HUDEP-2 (cell line): ENCODE data around the gene ACTR1B.
"Not testable (repeated sequence)": the region's sequence is repeated elsewhere in the genome, so short reads cannot be mapped to it uniquely, and the experiment has no call there.

Experiments
- DNase-seq, 76 experiments: peaks; one replicate each; lab custom pipeline; 2025; ENCODE audit not compliant: unreplicated experiment in 76 of 76; lab: John Stamatoyannopoulos, UW

The ACTR1B gene

DNA sequence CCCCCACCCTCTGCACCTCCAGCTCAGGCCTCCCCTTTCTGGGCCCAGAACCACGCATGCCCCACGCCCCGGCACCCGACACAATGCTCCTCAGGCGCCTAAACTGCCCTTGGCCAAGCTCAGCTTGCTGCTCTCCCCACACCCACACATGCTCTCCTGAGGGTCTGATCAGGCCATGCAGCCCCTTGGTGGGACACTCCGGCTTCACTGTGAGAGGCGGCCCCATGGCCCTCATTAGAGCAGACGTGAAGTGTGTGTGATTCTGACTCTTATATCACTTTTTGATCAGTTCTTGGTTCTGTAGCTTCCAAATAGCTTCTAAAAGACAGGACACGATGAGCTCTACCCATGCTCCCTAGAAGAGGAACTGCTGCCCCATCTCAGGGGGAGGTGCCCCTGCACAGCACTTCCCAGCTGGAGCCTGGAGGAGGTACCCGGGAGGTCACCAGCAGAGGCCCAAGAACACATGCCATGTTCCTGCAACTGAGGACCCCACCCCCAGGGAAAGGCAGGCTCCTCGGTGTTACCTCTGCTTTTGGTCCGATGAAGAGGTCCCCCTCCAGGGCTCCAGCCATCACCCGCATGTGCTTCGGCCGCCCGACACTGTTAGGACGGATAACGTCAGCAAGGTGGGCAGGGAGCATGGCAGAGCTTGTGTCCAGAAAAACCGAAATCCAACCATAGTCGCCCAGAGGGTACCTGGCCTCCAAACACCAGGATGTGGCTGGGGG is 3.6 kb downstream of the ACTR1B start:
- DNase-seq: no peak

DNA sequence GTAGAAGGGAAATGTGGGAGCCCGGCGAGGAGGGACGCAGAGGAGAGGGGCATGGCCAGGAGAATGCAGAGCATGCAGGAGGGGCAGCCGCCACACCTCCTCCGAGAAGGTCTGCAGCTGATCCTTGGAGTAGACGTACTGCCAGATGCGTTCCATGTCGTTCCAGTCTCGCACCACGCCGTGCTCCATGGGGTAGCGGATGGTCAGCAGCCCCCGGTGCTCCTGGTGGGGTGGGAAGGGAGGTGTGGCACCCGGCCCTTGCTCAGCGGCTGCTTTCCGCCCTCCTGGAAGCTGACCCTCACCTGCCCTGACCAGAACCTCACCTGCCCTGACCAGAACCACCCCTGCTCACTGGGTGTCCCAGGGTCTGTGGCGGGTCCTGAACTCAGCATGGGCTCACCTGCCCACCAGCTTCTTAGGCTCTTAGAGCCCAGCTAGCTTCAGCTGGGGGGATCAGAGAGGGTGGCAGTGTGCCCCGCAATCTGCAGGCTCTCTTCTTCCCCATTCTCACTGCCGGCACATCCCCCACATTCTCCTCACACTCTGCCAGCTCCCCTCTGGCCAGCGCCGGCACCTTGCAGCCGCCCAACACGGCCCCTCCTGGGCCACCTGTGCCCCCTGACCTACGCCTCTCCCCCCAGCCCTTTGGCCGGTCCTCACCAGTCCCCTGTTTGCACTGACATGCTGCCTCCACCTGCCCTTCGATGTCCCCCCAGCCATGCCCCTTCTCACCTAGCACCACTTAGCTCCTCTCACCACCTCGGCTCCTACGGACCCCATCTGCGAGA is 4.4 kb downstream of the ACTR1B start:
- no peak for DNase-seq

DNA sequence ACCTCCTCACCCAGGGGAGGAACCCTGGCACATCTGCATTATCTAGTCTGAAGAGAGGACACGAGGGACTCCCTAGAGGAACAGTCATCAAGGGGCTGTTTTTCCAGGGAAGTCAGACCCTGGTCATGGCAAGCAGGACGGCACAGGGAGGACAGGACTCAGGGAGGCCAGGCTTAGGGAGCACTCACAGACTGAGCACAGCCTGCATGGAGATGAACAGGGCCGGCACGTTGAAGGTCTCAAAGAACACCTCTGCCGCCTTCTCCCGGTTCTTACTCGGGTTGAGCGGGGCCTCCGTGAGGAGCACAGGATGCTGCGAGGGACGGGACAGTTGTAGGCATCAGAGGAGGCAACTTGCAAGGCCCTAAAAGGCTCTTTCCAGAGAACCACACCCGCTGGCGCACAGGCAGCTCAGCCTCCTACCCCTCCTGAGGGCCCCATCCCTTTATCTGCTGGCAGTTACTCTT is 5.1 kb downstream of the ACTR1B start:
- peak in 4 of 76 experiments; percentile 5 to 22 (median 10) for DNase-seq

DNA sequence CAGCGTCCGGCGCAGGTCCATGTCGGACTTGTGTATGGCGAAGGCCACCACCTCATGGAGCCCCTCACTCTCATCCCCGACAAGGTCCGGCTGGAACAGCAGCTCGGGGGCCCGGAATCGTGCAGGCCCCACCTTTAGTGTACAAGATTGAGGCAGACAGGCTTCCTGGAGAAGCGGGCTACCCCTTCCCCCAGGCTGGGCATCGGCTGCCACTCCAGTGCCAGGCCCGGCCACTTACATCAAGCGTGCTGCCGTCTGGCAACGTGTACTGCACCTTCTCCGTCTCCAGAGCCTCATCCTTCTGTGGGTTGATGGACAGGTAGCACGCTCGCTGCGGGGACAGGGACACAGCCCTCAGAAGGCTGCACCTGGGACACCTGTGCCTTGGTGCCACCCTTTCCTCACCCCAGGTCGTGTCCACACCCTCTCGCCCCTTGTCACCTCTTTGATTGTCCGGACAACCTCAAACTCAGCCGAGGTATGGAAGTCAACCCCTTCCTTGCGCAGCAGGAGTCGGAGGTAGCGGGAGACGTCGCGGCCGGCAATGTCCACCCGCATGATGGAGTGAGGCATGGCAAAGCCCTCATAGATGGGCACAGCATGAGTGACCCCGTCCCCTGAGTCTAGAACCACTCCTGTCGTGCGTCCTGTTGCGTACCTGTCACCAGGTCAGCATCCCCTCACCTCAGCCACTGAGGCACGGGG is 5.7 kb downstream of the ACTR1B start:
- DNase-seq: no peak

DNA sequence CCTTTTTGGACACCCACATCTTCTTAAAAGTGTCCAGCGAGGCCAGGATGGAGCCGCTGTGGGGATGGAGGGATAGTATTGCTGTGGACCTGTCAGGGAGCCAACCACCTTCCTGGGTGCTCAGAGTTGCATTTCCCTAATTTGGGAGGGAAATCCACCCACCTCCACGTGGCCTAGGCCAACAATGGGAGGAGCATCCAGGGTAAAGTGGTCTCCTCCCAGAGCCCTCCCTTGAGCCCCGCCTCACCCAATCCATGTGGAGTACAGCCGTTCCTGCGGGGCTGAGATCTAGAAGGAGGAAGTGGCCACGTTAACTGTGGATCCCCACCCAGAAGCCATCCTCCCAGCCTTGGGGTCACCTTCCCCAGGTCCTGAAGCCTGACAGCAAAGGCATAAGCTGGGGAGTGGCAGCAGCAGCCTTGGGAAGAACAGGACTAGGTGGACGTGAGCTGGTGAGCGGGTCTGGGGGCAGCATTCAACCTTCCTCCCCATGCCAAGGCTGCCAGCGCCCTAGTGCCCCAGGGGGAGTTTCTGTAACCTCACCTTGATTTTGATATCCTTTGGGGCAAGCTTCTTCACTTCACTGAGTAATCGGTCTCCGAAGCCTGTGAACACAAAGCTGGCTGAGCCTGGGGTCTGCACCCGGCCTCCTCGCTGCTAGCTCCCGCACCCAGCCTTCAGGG is 6.8 kb downstream of the ACTR1B start:
- no peak for DNase-seq

DNA sequence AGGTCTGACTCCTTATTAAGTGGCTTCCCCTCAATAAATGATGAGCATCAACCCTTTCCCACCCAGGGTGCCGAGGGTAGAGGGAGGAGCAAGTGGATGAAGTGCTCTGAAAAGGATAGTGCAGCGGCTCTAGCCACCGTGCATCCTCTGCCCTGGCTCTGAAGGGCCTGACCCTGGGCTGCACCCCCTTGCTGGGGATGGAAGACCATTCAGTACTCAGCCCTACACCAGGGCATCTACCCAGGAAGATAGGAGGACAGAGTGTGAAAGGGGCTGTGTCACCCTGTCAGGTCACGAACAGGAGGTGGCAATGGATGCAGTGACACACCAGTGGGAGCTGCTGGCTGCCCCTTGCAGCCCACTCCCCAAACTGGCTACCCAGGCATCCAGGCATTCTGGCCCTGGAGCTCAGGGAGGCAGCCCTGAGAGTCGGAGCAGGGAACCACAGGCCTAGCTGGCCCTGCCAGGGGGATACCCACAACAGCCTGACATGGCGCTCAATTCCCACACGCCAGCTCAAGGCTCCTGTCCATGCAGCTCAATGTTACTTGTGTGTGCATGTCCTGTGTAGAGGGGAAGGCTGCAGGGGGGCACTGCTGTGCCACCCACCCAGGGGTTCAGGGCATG is 7.6 kb downstream of the ACTR1B start:
- DNase-seq: no peak

DNA sequence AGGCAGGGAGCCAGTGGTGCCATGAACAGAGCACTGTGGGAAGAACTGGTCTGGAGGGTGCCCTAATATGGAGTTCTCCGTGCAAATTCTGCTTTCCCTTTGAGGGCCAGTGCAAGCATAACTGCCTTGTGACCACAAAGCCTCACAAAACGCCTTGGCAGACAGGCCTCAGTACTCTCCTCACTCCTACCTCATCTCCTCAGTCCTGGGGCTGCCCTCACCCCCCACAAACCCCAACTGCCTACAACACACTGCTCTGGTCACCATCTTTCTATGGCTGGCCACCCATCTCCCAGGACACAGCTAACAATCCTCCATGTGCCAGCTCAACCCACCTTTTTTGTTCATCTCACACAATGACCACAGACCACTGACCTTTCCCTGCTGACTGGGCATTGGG is 9.1 kb downstream of the ACTR1B start:
- no peak for DNase-seq

DNA sequence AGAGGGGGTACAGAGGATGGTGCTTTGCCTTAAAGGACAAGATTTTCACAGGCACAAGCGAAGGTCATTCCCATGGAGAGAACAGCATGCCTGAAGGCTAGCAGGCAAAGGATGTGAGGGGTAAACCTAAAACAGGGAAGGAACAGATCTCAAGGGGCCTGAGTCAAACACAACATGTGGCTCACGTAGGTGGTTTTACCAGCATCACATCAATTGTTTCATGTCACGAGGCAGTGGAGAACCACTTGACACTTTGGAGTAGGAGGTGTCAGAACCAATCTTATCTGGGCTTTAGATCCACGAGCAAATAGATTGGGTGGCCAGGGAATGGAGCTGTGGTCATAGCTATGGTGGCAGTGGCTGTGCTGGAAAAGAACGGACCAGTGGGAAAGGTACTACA is 9.5 kb downstream of the ACTR1B start:
- no peak for DNase-seq

DNA sequence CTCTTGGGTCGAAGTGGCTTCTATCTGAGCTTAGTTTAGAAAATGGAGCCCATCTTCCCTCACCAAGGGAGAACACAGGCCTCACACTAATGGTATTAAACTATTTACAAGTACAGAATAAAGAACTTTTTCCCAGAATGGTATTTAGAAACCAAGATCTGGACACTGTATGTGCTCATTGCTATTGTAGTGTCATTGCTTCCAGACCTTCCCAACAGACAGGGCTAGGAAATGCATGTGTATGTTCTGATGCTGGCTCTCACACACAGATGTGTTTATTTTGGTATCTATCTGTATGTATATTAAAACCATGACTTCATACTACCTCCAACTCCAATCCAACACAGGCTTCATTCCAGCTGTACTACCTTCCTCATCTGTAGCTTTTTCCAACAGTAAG is 10.0 kb downstream of the ACTR1B start:
- DNase-seq: no peak

DNA sequence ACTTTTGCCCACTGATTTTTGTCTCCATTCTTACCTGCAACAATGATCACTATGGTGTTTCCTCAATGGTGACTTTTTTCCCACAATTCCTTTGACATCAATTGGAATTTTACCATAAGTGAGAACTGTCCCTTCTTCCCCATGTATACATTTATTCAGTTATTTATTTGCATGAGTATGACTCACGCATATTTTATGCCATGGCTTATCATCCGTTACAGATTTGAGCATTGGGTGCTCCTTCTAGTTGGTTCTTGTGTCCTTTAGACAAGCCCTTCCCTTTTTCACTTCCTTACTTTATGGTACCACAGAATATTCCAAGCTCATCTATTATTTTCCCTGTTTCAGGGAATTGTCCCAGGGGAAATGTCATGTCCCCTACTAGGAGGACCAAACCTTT is 10.4 kb downstream of the ACTR1B start:
- DNase-seq: no peak

DNA sequence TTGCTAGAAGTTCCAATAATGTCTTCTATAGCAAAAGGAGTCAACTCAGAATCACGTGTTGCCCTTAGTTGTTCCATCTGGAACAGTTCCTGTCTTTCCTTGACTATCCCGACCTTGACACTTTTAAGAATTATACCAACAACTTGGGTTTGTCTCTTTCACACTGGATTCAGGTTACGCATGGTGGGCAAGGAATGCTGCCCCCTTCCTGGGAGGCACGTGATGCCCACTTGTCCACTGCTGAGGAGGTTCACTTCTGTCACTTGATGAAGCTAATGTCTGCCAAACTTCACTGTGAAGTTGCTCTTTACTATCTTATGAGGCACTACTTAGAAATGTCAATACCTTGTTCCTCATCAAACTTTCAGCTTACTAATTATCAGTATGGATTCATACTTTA is 12.7 kb downstream of the ACTR1B start:
- DNase-seq: no peak

DNA sequence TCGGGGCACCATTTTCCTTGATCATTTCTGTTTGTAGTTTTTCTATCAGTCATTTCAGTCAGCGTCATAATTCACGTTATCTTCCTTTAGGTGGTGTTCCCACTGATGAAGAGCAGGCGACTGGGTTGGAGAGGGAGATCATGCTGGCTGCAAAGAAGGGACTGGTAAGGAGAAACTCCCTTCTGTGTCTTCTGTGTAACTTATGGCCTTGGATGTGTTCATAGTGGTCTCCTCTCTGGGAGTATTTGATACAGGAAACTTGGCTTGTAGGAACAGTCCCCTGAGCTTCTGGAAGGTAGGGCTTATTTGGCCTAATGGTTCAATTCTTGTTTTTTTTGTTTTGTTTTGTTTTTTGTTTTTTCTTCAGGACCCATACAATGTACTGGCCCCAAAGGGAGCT is 16.9 kb downstream of the ACTR1B start:
- DNase-seq: no peak

DNA sequence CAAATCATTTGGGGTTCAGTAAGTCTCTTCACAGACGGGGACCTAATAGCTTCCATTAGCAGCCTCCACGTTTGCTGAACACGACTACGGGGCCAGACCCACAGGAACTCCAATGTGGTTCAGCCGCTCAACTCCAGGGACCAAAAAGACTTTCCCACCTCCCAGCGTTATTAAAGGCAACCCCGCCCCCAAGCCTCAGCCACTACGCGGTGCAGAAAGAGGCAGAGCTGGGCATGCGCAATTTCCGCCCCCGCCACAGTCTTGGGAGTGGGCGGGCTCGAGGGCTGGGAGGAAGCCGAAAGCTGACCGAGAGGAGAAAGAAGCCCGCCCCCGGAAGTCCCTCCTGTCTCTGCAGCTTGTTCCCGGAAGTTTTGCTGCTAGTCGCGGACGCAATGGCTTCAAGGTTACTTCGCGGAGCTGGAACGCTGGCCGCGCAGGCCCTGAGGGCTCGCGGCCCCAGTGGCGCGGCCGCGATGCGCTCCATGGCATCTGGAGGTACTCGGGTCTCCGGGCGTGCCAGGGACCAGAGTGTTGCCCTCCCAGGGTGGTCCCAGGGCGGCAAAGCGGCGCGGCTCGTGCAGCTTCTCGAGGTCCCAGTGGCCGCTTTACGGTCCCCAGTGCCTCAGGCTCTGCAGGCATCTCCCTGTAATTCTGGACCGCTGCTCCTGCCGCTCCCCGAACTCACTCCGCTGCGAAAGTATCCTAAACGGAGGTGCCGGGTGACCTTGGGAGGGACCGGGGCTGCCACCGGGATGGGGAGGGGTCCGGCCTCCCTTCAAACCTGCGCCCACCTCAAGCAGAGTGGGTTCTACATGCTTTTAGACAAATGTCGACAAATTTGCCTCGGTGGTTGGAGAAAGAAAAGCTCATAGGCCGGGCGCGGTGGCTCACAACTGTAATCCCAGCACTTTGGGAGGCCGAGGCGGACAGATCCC is 17.9 kb downstream of the ACTR1B start, which contains the start of gene COX5B:
Gene COX5B, plus strand, starts transcription at position 368 of the 935 bp plus-strand sequence. Its CDS starts 25 bp downstream, at position 393.
- peak; percentile 26 to 98 (median 95) for DNase-seq

DNA sequence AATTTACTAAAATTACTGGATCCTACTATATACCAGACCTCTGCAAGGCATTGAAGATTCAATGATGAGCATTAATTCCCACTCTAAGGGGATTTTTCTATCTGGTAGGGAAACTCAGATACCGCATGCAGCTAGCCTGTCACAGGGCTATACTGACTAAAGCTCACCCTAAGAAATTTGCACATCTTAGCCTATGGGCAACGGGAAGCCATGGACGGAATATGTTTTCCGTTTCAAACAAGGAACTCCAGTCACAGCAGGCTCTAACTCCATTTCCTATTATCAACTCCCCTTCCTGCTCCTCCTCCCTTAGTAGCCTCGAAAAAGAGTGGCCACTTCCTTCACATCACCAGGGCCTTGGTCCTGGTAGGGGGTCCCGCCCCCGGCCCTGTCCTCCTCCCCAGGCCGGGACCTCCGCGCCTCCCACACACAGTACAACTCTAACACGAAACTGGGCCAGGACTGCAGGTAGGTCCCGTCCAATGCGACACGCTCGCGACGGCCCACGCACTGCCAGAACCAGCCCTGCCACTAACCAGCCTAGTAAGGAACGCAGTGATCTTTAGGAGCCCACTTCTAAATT is 18.6 kb downstream of the ACTR1B start:
- DNase-seq: peak in 2 of 76 experiments; percentile 38 to 49

DNA sequence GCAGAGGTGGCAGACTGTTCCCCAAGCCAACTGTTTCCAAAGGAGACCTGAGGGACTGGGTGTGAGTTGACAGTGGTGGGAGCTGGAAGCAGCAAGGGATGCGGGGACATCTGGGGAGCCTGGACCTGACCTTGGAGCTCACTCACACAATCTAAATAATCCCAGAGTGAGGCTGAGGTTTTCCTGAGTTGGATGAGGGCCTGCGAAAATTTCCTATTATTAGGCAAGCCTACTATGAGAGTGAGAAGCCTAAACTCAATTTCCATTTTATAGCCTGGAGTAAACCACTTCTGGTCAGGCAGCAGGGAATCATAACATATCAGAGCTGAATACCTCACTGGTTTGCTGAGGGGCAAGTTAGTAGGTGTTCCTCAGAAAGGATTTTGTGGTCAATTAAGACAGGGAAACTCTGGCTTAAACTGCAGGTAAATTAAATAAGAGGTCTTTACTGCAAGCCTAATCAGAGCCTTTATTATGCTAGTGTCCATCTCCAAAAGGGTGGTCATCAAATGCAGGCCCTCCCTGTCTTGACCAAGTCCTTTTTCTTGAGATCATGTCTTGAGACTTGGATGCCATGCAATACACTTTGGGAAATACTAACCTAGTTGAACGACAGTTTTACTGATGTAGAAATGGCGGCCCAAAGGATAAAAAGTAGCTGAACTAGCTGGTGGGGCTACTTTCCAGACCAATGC is 19.7 kb downstream of the ACTR1B start:
- DNase-seq: no peak

DNA sequence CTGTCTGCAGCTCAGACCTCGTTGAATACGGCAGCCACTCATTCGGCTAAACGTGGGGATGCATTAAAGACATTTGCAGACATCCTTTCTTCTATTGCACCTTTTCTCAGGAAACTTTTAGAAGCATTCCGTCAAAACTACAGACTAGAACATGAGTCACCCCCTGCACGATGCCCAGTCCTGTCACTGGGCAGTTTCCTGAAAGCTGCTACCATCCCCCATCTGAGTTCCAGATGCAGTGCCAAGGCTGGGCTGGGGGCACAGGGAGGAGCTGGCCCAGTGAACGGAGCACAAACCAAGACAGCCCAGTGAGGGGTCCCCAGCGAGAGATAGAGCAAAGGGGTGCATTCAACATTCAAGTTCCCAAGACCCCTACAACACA is 37.8 kb downstream of the ACTR1B start:
- not testable (repeated sequence) for DNase-seq

DNA sequence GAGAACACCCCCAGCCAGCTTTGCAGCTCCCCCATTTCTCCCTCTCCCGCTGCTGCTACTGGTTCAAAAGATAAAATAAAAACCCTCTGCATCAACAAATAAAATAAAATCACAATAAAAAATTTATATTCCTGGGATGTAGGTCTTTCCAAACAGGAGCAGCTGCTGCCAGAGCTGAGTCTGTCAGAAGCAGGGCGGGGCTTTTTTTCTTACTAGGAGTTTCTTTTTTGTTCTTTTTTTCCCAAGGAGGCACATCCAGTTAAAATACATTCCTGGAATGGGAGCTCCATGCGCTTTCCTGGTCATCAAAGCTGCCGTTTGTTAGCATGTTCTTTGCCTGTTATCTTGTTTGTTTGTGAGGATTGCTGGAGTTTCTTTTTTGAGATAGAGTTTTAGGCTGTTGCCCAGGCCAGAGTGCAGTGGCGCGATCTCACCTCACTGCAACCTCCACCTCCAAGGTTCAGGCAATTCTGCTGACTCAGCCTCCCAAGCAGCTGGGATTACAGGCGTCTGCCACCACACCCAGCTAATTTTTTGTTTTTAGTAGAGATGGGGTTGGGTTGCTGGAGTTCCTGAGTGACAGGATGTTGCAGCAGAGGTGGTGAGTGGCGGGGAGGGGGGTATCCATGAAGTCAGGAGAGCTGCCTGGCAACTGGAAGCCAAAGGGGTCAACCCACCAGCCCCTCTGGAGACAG is 38.3 kb downstream of the ACTR1B start:
- DNase-seq: not testable (repeated sequence)

DNA sequence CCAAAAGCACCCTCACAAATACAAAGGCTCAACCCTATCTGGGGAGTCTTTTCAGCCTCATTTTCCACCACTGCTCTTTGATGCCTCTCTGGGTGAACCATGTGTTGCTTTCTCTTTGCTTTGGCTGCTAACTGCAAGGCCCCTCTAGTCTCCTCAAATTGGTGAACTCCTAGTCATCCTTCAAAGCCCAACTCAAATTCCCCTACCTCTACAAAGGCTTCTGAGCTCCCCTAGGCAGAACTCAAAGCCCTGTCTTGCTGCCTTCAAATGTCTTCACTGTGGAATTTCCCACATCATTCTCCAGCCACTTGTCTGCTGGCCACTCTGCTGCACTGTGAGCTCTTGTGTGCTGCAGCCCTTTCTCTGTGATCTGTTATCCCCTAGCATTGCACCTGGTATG is 40.9 kb downstream of the ACTR1B start:
- DNase-seq: not testable (repeated sequence)
